ENCODE data around the gene ZNF775. TPM values are rescaled to one million over a fixed set of nuclear protein-coding genes. Genes with fewer than 3 reads are reported as not detected.

Gene ZNF775
- total and polyA plus RNA-seq, 2 of the 13 experiments (the other 11 are each of a cell fraction or from before 2014, with no cell fraction given), result 3.1 to 3.2 TPM

DNA sequence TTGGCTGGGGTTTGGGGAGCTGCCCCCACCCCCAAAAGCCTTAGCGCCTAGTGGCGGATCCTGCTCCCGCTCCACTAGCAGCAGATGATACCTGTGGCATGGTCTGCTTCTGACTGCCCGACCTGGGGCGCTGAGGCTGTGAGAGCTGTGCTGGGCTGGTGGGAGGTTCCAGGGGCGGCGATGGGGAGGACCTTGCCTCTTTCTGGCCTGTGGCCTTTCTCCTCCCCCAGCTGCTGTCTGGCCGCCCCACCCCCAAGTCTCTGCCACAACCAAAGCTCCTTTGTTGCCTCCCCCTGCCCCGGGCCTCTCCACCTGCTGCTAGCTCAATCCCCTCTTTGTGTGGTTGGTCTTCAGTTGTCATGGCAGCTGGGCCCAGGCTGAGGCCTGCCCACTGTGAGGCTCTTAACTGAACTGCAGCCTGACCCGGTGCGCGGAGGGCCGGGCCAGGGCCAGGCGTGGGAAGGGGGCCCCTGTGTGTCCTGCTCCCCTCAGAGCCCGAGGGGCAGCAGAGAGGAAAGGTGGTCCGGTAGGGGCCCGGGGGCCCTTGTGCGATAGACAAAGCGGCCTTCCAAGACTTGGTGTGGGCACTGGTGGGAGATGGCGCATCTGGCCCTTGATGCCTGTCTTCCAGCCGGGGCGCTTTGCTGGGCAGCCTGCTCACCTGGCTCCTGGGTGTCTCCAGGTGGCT lies 4.7 kb downstream of the ZNF775 start (continued):
- TF ChIP-seq, protein P1, sequence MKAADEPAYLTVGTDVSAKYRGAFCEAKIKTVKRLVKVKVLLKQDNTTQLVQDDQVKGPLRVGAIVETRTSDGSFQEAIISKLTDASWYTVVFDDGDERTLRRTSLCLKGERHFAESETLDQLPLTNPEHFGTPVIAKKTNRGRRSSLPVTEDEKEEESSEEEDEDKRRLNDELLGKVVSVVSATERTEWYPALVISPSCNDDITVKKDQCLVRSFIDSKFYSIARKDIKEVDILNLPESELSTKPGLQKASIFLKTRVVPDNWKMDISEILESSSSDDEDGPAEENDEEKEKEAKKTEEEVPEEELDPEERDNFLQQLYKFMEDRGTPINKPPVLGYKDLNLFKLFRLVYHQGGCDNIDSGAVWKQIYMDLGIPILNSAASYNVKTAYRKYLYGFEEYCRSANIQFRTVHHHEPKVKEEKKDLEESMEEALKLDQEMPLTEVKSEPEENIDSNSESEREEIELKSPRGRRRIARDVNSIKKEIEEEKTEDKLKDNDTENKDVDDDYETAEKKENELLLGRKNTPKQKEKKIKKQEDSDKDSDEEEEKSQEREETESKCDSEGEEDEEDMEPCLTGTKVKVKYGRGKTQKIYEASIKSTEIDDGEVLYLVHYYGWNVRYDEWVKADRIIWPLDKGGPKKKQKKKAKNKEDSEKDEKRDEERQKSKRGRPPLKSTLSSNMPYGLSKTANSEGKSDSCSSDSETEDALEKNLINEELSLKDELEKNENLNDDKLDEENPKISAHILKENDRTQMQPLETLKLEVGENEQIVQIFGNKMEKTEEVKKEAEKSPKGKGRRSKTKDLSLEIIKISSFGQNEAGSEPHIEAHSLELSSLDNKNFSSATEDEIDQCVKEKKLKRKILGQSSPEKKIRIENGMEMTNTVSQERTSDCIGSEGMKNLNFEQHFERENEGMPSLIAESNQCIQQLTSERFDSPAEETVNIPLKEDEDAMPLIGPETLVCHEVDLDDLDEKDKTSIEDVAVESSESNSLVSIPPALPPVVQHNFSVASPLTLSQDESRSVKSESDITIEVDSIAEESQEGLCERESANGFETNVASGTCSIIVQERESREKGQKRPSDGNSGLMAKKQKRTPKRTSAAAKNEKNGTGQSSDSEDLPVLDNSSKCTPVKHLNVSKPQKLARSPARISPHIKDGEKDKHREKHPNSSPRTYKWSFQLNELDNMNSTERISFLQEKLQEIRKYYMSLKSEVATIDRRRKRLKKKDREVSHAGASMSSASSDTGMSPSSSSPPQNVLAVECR (CRISPR knock-in tag; IDR thresholded peaks at IDR 0.05; ENCODE audit: borderline replicate concordance), result peak; percentile 82; the same call in 1 of the 2 replicates
- TF ChIP-seq NONO (IDR thresholded peaks at IDR 0.05), result no peak
- peak; percentile 87 for TF ChIP-seq NONO (CRISPR knock-in tag; conservative IDR thresholded peaks at IDR 0.05)
- peak; percentile 62 for TF ChIP-seq CBX1 (IDR thresholded peaks at IDR 0.05; ENCODE audit: low read depth)
- TF ChIP-seq ZNF205 (CRISPR knock-in tag; IDR thresholded peaks at IDR 0.05), result no peak
- TF ChIP-seq TGIF2 (CRISPR knock-in tag; IDR thresholded peaks at IDR 0.05), result peak; percentile 75; the same call in 1 of the 2 replicates
- TF ChIP-seq MAFG (CRISPR knock-in tag; IDR thresholded peaks at IDR 0.05), result no peak
- TF ChIP-seq, protein P2, sequence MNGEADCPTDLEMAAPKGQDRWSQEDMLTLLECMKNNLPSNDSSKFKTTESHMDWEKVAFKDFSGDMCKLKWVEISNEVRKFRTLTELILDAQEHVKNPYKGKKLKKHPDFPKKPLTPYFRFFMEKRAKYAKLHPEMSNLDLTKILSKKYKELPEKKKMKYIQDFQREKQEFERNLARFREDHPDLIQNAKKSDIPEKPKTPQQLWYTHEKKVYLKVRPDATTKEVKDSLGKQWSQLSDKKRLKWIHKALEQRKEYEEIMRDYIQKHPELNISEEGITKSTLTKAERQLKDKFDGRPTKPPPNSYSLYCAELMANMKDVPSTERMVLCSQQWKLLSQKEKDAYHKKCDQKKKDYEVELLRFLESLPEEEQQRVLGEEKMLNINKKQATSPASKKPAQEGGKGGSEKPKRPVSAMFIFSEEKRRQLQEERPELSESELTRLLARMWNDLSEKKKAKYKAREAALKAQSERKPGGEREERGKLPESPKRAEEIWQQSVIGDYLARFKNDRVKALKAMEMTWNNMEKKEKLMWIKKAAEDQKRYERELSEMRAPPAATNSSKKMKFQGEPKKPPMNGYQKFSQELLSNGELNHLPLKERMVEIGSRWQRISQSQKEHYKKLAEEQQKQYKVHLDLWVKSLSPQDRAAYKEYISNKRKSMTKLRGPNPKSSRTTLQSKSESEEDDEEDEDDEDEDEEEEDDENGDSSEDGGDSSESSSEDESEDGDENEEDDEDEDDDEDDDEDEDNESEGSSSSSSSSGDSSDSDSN (CRISPR knock-in tag; IDR thresholded peaks at IDR 0.05), result peak; percentile 79
- no peak for TF ChIP-seq CEBPB (IDR thresholded peaks at IDR 0.05; ENCODE audit: borderline replicate concordance, low read depth, low read length)
- peak; percentile 66; the same call in 1 of the 2 replicates for TF ChIP-seq KLF15 (CRISPR knock-in tag; IDR thresholded peaks at IDR 0.05; ENCODE audit: borderline replicate concordance)
- TF ChIP-seq, protein P3, sequence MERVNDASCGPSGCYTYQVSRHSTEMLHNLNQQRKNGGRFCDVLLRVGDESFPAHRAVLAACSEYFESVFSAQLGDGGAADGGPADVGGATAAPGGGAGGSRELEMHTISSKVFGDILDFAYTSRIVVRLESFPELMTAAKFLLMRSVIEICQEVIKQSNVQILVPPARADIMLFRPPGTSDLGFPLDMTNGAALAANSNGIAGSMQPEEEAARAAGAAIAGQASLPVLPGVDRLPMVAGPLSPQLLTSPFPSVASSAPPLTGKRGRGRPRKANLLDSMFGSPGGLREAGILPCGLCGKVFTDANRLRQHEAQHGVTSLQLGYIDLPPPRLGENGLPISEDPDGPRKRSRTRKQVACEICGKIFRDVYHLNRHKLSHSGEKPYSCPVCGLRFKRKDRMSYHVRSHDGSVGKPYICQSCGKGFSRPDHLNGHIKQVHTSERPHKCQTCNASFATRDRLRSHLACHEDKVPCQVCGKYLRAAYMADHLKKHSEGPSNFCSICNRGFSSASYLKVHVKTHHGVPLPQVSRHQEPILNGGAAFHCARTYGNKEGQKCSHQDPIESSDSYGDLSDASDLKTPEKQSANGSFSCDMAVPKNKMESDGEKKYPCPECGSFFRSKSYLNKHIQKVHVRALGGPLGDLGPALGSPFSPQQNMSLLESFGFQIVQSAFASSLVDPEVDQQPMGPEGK (CRISPR knock-in tag; IDR thresholded peaks at IDR 0.05), result peak; percentile 87
- TF ChIP-seq CBFB (CRISPR knock-in tag; IDR thresholded peaks at IDR 0.05), result 0 out of 2 replicates have a peak, but pooled peaks have one; percentile 32
- TF ChIP-seq ZNF782 (CRISPR knock-in tag; IDR thresholded peaks at IDR 0.05; ENCODE audit: borderline replicate concordance), result peak; percentile 68; the same call in 1 of the 2 replicates
- peak; percentile 57 for TF ChIP-seq ISL2 (CRISPR knock-in tag; IDR thresholded peaks at IDR 0.05)
- TF ChIP-seq SALL2 (CRISPR knock-in tag; IDR thresholded peaks at IDR 0.05), result peak; percentile 78; the same call in 1 of the 2 replicates
- no peak for TF ChIP-seq ZNF317 (CRISPR knock-in tag; IDR thresholded peaks at IDR 0.05)
- no peak for TF ChIP-seq ZNF672 (CRISPR knock-in tag; IDR thresholded peaks at IDR 0.05)
- TF ChIP-seq U2AF2 (IDR thresholded peaks at IDR 0.05; ENCODE audit: low read depth, low read length), result peak; percentile 97
